Measurements from ENCODE around the gene RPL7A. TPM values are rescaled to one million over a fixed set of nuclear protein-coding genes. Genes with fewer than 3 reads are reported as not detected.
"Not testable (repeated sequence)": the region's sequence is repeated elsewhere in the genome, so short reads cannot be mapped to it uniquely, and the experiment has no call there.

Gene RPL7A
- total RNA-seq, 1 experiment from 2014 or later = 2,747 TPM

DNA sequence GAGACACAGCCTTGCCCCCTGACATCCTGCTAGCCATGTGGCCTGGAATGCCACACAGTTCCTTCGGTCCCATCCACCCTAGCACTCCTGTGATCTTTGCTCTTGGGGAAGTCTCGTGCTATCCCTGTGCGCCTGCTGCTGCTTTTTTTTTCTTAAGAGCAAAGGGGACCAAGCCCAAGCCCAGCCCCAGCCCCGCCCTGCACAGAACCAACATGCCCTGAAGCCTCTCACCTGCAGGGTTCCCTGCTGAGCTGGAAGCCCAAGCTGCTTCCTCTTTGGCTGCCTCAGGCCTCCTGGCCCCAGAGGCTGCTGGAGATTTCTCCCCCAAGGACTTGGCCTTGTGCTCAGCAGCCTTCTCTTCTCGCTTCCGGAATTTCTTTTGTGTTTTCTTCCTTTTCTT is 13.9 kb upstream of the RPL7A start:
- peak; percentile 56 for DNase-seq (ENCODE audit: low spot score)
- peak overlapping the region; percentile 90 for H3K27ac Mint-ChIP-seq
- ChIA-PET CTCF (interaction anchor here (1.0 to 3.7 kb wide), 5 partner anchors 8 to 286 kb away, joined by 3 to 33 read pairs (median 5); no protein-coding TSS in a partner anchor), POLR2A (interaction anchor here (0.7 kb wide), 1 partner anchor 14 kb away, joined by 5 read pairs; the partner anchor contains the start of genes MED22 and RPL7A)
- H3K27me3 Mint-ChIP-seq (ENCODE audit: low read depth) = no peaks in the 10 kb centered on the region
- peak overlapping the region; percentile 94 for H3K4me3 Mint-ChIP-seq
- H3K9me3 Mint-ChIP-seq = peaks cover under 1% of the 10 kb centered on the region; the same call in 1 of the 2 replicates
- H3K4me1 Mint-ChIP-seq = peaks cover 24% of the 10 kb centered on the region
- ATAC-seq = peak; percentile 43
- TF ChIP-seq ZNF232 (CRISPR knock-in tag; IDR thresholded peaks at IDR 0.05) = no peak
- TF ChIP-seq KAT7 (CRISPR knock-in tag; IDR thresholded peaks at IDR 0.05; ENCODE audit: borderline replicate concordance) = no peak
- TF ChIP-seq, protein P1, sequence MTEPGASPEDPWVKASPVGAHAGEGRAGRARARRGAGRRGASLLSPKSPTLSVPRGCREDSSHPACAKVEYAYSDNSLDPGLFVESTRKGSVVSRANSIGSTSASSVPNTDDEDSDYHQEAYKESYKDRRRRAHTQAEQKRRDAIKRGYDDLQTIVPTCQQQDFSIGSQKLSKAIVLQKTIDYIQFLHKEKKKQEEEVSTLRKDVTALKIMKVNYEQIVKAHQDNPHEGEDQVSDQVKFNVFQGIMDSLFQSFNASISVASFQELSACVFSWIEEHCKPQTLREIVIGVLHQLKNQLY (CRISPR knock-in tag; IDR thresholded peaks at IDR 0.05) = no peak
- TF ChIP-seq ZNF671 (CRISPR knock-in tag; IDR thresholded peaks at IDR 0.05) = no peak
- peaks cover 47% of the 10 kb centered on the region for H3K36me3 Mint-ChIP-seq

DNA sequence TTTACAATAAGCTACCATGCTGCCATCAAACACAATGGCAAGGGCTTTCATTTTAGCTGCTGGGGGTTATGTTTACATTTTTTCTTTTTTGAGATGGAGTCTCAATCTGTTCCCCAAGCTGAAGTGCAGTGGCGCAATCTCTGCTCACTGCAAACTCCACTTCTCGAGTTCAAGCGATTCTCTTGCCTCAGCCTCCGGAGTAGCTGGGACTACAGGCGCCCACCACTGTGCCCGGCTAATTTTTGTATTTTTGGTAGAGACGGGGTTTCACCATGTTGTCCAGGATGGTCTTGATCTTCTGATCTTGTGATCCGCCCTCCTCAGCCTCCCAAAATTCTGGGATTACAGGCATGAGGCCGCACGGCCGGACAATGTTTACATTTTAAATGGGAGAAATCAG is 13.1 kb upstream of the RPL7A start:
- not testable (repeated sequence) for DNase-seq (ENCODE audit: low spot score); H3K9me3 Mint-ChIP-seq; H3K27me3 Mint-ChIP-seq (ENCODE audit: low read depth); ATAC-seq
- peaks cover 24% of the 10 kb centered on the region for H3K4me1 Mint-ChIP-seq
- peak overlapping the region; percentile 94 for H3K4me3 Mint-ChIP-seq
- H3K36me3 Mint-ChIP-seq = peaks cover 55% of the 10 kb centered on the region
- peak overlapping the region; percentile 90 for H3K27ac Mint-ChIP-seq
- ChIA-PET CTCF (interaction anchor here (1.0 to 3.7 kb wide), 4 partner anchors 32 to 286 kb away, joined by 3 to 33 read pairs (median 4); no protein-coding TSS in a partner anchor), POLR2A (interaction anchor here (0.7 kb wide), 2 partner anchors 13 to 175 kb away, joined by 3 to 5 read pairs; partner anchors contain the start of genes MED22 and RPL7A)

DNA sequence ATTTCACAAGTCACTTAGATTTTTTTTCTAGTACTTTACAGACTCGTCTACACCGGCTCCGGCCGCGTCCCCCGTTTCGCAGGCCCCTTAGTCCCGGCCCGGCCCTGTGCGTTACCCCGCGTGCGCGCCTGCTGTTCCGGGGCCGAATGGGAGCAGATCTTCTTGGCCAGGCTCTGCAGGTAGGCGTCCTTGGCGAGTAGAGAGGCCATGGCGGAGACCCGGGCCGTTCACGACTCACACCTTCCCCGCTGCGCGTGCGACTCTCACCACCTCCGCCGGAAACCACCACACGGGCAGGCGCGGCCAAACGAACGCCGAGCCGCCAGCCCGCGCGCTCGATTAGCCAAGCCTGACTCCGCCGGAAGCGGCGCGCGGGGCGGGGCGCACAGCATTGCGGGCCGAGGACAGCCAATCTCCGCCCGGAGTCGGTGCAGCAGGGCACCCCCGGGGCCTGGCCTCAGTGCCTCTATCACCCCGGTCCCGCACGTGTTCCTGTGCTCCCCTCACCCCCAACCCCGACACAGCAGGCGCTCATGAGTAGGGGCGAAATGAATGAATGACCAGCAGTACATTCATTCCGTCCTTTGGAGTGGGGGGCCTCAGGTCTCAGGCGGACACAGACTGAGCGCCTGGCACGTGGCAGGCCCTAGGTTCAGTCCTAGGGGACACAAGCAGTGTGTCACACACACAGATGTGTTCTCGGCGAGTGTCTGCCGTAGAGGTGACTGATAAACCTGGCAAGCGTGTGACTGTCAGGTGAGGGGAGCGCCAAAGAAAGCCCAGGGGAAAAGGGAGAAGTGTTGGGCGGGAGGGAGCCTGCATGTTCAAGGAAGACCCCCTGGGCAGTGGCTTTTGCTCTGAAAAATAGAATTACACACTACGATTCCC is 11.8 kb upstream of the RPL7A start, which contains the start of gene SURF6:
Gene SURF6 (minus strand): TSS at position 265 of the 888 bp plus-strand sequence. CDS start 56 bp downstream, at position 209.
- Mint-ChIP-seq H3K4me3 (peak within 1 kb of the TSS; percentile 94), H3K36me3 (peaks cover 60% of the 10 kb centered on the region), H3K27me3 (ENCODE audit: low read depth) (no peaks in the 10 kb centered on the region), H3K4me1 (peaks cover 24% of the 10 kb centered on the region), H3K27ac (peak within 1 kb of the TSS; percentile 96), H3K9me3 (no peaks in the 10 kb centered on the region)
- ChIA-PET POLR2A (no interaction called here), CTCF (interaction anchor here (0.6 to 3.7 kb wide), 2 partner anchors 149 to 158 kb away, joined by 3 to 33 read pairs; no protein-coding TSS in a partner anchor)
- DNase-seq (ENCODE audit: low spot score) (peak; percentile 92), ATAC-seq (peak; percentile 84)
- TF ChIP-seq GABPB1 (CRISPR knock-in tag; IDR thresholded peaks at IDR 0.05) (peak; percentile 85), OVOL2 (CRISPR knock-in tag; IDR thresholded peaks at IDR 0.05; ENCODE audit: borderline replicate concordance) (no peak), ZBTB21 (CRISPR knock-in tag; IDR thresholded peaks at IDR 0.05; ENCODE audit: borderline replicate concordance) (peak; percentile 93), TEAD4 (CRISPR knock-in tag; IDR thresholded peaks at IDR 0.05) (no peak), SMAD3 (CRISPR knock-in tag; IDR thresholded peaks at IDR 0.05; ENCODE audit: borderline replicate concordance) (no peak; the same call in 1 of the 2 replicates), NR1H2 (CRISPR knock-in tag; IDR thresholded peaks at IDR 0.05) (no peak), CREM (CRISPR knock-in tag; IDR thresholded peaks at IDR 0.05) (peak; percentile 70), FOXJ3 (CRISPR knock-in tag; IDR thresholded peaks at IDR 0.05; ENCODE audit: borderline replicate concordance) (no peak), PRRX2 (CRISPR knock-in tag; IDR thresholded peaks at IDR 0.05) (no peak), NFATC4 (CRISPR knock-in tag; IDR thresholded peaks at IDR 0.05) (no peak; the same call in 1 of the 2 replicates), NR3C1 (CRISPR knock-in tag; conservative IDR thresholded peaks at IDR 0.05; ENCODE audit: low read depth) (peak; percentile 83; the same call in 1 of the 2 replicates)
- TF ChIP-seq, protein P2, sequence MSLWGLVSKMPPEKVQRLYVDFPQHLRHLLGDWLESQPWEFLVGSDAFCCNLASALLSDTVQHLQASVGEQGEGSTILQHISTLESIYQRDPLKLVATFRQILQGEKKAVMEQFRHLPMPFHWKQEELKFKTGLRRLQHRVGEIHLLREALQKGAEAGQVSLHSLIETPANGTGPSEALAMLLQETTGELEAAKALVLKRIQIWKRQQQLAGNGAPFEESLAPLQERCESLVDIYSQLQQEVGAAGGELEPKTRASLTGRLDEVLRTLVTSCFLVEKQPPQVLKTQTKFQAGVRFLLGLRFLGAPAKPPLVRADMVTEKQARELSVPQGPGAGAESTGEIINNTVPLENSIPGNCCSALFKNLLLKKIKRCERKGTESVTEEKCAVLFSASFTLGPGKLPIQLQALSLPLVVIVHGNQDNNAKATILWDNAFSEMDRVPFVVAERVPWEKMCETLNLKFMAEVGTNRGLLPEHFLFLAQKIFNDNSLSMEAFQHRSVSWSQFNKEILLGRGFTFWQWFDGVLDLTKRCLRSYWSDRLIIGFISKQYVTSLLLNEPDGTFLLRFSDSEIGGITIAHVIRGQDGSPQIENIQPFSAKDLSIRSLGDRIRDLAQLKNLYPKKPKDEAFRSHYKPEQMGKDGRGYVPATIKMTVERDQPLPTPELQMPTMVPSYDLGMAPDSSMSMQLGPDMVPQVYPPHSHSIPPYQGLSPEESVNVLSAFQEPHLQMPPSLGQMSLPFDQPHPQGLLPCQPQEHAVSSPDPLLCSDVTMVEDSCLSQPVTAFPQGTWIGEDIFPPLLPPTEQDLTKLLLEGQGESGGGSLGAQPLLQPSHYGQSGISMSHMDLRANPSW (CRISPR knock-in tag; conservative IDR thresholded peaks at IDR 0.05; ENCODE audit: low read depth) = 0 out of 2 replicates have a peak, but pooled peaks have one; percentile 65
- TF ChIP-seq, protein P3, sequence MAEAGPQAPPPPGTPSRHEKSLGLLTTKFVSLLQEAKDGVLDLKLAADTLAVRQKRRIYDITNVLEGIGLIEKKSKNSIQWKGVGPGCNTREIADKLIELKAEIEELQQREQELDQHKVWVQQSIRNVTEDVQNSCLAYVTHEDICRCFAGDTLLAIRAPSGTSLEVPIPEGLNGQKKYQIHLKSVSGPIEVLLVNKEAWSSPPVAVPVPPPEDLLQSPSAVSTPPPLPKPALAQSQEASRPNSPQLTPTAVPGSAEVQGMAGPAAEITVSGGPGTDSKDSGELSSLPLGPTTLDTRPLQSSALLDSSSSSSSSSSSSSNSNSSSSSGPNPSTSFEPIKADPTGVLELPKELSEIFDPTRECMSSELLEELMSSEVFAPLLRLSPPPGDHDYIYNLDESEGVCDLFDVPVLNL (CRISPR knock-in tag; IDR thresholded peaks at IDR 0.05; ENCODE audit: borderline replicate concordance, low read depth) = 0 out of 2 replicates have a peak, but pooled peaks have one; percentile 34
- TF ChIP-seq, protein P4, sequence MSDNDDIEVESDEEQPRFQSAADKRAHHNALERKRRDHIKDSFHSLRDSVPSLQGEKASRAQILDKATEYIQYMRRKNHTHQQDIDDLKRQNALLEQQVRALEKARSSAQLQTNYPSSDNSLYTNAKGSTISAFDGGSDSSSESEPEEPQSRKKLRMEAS (CRISPR knock-in tag; IDR thresholded peaks at IDR 0.05) = peak; percentile 98
- TF ChIP-seq, protein P5, sequence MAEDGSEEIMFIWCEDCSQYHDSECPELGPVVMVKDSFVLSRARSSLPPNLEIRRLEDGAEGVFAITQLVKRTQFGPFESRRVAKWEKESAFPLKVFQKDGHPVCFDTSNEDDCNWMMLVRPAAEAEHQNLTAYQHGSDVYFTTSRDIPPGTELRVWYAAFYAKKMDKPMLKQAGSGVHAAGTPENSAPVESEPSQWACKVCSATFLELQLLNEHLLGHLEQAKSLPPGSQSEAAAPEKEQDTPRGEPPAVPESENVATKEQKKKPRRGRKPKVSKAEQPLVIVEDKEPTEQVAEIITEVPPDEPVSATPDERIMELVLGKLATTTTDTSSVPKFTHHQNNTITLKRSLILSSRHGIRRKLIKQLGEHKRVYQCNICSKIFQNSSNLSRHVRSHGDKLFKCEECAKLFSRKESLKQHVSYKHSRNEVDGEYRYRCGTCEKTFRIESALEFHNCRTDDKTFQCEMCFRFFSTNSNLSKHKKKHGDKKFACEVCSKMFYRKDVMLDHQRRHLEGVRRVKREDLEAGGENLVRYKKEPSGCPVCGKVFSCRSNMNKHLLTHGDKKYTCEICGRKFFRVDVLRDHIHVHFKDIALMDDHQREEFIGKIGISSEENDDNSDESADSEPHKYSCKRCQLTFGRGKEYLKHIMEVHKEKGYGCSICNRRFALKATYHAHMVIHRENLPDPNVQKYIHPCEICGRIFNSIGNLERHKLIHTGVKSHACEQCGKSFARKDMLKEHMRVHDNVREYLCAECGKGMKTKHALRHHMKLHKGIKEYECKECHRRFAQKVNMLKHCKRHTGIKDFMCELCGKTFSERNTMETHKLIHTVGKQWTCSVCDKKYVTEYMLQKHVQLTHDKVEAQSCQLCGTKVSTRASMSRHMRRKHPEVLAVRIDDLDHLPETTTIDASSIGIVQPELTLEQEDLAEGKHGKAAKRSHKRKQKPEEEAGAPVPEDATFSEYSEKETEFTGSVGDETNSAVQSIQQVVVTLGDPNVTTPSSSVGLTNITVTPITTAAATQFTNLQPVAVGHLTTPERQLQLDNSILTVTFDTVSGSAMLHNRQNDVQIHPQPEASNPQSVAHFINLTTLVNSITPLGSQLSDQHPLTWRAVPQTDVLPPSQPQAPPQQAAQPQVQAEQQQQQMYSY (CRISPR knock-in tag; IDR thresholded peaks at IDR 0.05) = no peak
- TF ChIP-seq, protein P6, sequence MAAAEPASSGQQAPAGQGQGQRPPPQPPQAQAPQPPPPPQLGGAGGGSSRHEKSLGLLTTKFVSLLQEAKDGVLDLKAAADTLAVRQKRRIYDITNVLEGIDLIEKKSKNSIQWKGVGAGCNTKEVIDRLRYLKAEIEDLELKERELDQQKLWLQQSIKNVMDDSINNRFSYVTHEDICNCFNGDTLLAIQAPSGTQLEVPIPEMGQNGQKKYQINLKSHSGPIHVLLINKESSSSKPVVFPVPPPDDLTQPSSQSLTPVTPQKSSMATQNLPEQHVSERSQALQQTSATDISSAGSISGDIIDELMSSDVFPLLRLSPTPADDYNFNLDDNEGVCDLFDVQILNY (CRISPR knock-in tag; IDR thresholded peaks at IDR 0.05) = 0 out of 2 replicates have a peak, but pooled peaks have one; percentile 57

All from WTC11 (cell line).